Epithelial cell of esophagus (primary cell): ENCODE measurements around the gene NYNRIN.
A peak's percentile ranks its signal among the peaks of the same experiment; 100 is the strongest.

Experiments
- DNase-seq: peaks from one replicate; pipeline ENCODE4 v3.0.0; 2010; ENCODE audit warnings: low read depth
- H3K4me3 ChIP-seq: 2 replicates; pipeline ENCODE4 v1.5.1; 2011; ENCODE audit warnings: mild to moderate bottlenecking, low read length, control low read depth
- CTCF ChIP-seq: IDR thresholded peaks from 2 replicates; pipeline ENCODE4 v1.5.1; 2011; ENCODE audit warnings: low read depth, mild to moderate bottlenecking, low read length, control low read depth, inconsistent platforms; ENCODE audit not compliant: insufficient read depth; ENCODE audit errors: missing control alignments

NYNRIN gene

GRCh38 chr14:24409956-24410355, 11.2 kb downstream of the NYNRIN start:
- H3K4me3 ChIP-seq: no peak overlapping the region
- DNase-seq: no peak
- no peak for TF ChIP-seq CTCF

GRCh38 chr14:24411443-24412389, 12.9 kb downstream of the NYNRIN start:
- peak; percentile 67 for DNase-seq
- peak; percentile 82 for TF ChIP-seq CTCF
- H3K4me3 ChIP-seq: no peak overlapping the region

GRCh38 chr14:24414077-24414476, 15.3 kb downstream of the NYNRIN start:
- H3K4me3 ChIP-seq: no peak overlapping the region
- no peak for TF ChIP-seq CTCF
- DNase-seq: no peak

- no peak for TF ChIP-seq CTCF
- H3K4me3 ChIP-seq: no peak overlapping the region
- no peak for DNase-seq
Measured at GRCh38 chr14:24414732-24415420, 16.1 kb downstream of the NYNRIN start.

GRCh38 chr14:24415421-24416253, 16.8 kb downstream of the NYNRIN start:
- no peak for TF ChIP-seq CTCF

GRCh38 chr14:24416254-24416931, 17.6 kb downstream of the NYNRIN start:
- TF ChIP-seq CTCF: no peak
- no peak overlapping the region for H3K4me3 ChIP-seq
- DNase-seq: no peak

More at GRCh38 chr14:24415421-24416253, 16.8 kb downstream of the NYNRIN start:
- no peak for DNase-seq
- H3K4me3 ChIP-seq: no peak overlapping the region
